HL-60/S4 (cell line): ENCODE measurements around the gene TBL1Y.
"Not testable (repeated sequence)": the region's sequence is repeated elsewhere in the genome, so short reads cannot be mapped to it uniquely, and the experiment has no call there.

Source experiments
- in situ Hi-C: fragments of 300-500 bp; cut with MboI; formaldehyde crosslinking; loops from 2 replicates; pipeline ENCODE4 v1.14.3; 2022; ENCODE audit warnings: low sequenced_read_pairs

Gene TBL1Y

GRCh38 chrY:7078725-7079124 lies 168.2 kb downstream of the TBL1Y start:
- in situ Hi-C loops = no loop called here

GRCh38 chrY:7080548-7080947 lies 170.1 kb downstream of the TBL1Y start:
- in situ Hi-C loops = not testable (repeated sequence)

GRCh38 chrY:7085606-7086005 lies 175.1 kb downstream of the TBL1Y start:
- in situ Hi-C loops = no loop called here

GRCh38 chrY:7092836-7093235 lies 182.3 kb downstream of the TBL1Y start:
- in situ Hi-C loops = no loop called here

- in situ Hi-C loops = no loop called here
Observed at GRCh38 chrY:7094365-7094764, 183.9 kb downstream of the TBL1Y start.

GRCh38 chrY:7097021-7097420 lies 186.5 kb downstream of the TBL1Y start:
- in situ Hi-C loops = no loop called here

GRCh38 chrY:7099742-7100141 lies 189.2 kb downstream of the TBL1Y start:
- in situ Hi-C loops = no loop called here

GRCh38 chrY:7102680-7103079 lies 192.2 kb downstream of the TBL1Y start:
- in situ Hi-C loops = no loop called here

- in situ Hi-C loops = no loop called here
Observed at GRCh38 chrY:7107179-7107578, 196.7 kb downstream of the TBL1Y start.

- in situ Hi-C loops = no loop called here
Observed at GRCh38 chrY:7110086-7110485, 199.6 kb downstream of the TBL1Y start.

- in situ Hi-C loops = no loop called here
Observed at GRCh38 chrY:7115871-7116270, 205.4 kb downstream of the TBL1Y start.

GRCh38 chrY:7122202-7122601 lies 211.7 kb downstream of the TBL1Y start:
- in situ Hi-C loops = no loop called here

GRCh38 chrY:7125136-7126056 lies 214.9 kb downstream of the TBL1Y start:
- in situ Hi-C loops = no loop called here

GRCh38 chrY:7128211-7128610 lies 217.7 kb downstream of the TBL1Y start:
- in situ Hi-C loops = no loop called here
